ENCODE data around the gene RTN1.

RTN1 gene

GRCh38 chr14:59619061-59619460 lies 251.5 kb downstream of the RTN1 start:
- no peak for DNase-seq

- no peak for DNase-seq
Observed at GRCh38 chr14:59601056-59601455, 269.5 kb downstream of the RTN1 start.

GRCh38 chr14:59600211-59600945 lies 270.2 kb downstream of the RTN1 start:
- no peak for DNase-seq

GRCh38 chr14:59595071-59595470 lies 275.5 kb downstream of the RTN1 start:
- DNase-seq = no peak

GRCh38 chr14:59591641-59592370 lies 278.8 kb downstream of the RTN1 start:
- DNase-seq = no peak

- DNase-seq = no peak
Observed at GRCh38 chr14:59588101-59588500, 282.5 kb downstream of the RTN1 start.

- DNase-seq = no peak
Observed at GRCh38 chr14:59585891-59586554, 284.6 kb downstream of the RTN1 start.

GRCh38 chr14:59583755-59584154 lies 286.8 kb downstream of the RTN1 start:
- no peak for DNase-seq

GRCh38 chr14:59582845-59583509 lies 287.6 kb downstream of the RTN1 start:
- DNase-seq = no peak

- DNase-seq = no peak
Observed at GRCh38 chr14:59582161-59582560, 288.4 kb downstream of the RTN1 start.

- DNase-seq = no peak
Observed at GRCh38 chr14:59580911-59581310, 289.7 kb downstream of the RTN1 start.

GRCh38 chr14:59576332-59577294 lies 294.0 kb downstream of the RTN1 start, which contains the start of gene CCDC175:
Gene CCDC175, minus strand, starts transcription at chr14:59576812. Its CDS starts 37 bp downstream, at chr14:59576775.
- DNase-seq = peak; percentile 29 to 76 (median 56)

- no peak for DNase-seq
Observed at GRCh38 chr14:59570122-59570521, 300.5 kb downstream of the RTN1 start.

- DNase-seq = no peak
Observed at GRCh38 chr14:59566725-59567124, 303.9 kb downstream of the RTN1 start.

- no peak for DNase-seq
Observed at GRCh38 chr14:59566296-59566695, 304.3 kb downstream of the RTN1 start.

GRCh38 chr14:59565087-59565486 lies 305.5 kb downstream of the RTN1 start:
- DNase-seq = no peak

- DNase-seq = no peak
Observed at GRCh38 chr14:59564366-59564765, 306.2 kb downstream of the RTN1 start.

GRCh38 chr14:59547310-59547709 lies 323.3 kb downstream of the RTN1 start:
- DNase-seq = no peak
